Transverse colon (tissue), 4 donors: ENCODE measurements around the gene TRAK1.

ENCODE experiments used
- CTCF ChIP-seq, 5 experiments: fragments of 200-600 bp in 3 of 5; fragments of 450-650 bp in 2 of 5; sonication (generic) in 3 of 5; IDR thresholded peaks; 1 replicate in 2 of 5; 2 replicates in 3 of 5; pipeline ENCODE4 v1.5.1; 2016 to 2017; ENCODE audit warnings: antibody characterized with exemption in 5 of 5, inconsistent platforms in 3 of 5, mild to moderate bottlenecking in 2 of 5, moderate library complexity in 1 of 5
- POLR2AphosphoS5 ChIP-seq, 3 donors: sonication (generic); formaldehyde crosslinking; IDR thresholded peaks; one replicate each; pipeline ENCODE4 v1.6.1; 2016; ENCODE audit warnings: antibody characterized with exemption in 3 of 3

- TF ChIP-seq CTCF (IDR thresholded peaks at IDR 0.05) (no peak), POLR2AphosphoS5 (IDR thresholded peaks at IDR 0.05) (no peak)
These were observed 42.5 kb downstream of the TRAK1 start for GRCh38 chr3:42133500-42134298.
